ENCODE measurements around the gene U2SURP. TPM values are rescaled to one million over a fixed set of nuclear protein-coding genes. Genes with fewer than 3 reads are reported as not detected.
"Not testable (repeated sequence)": the region's sequence is repeated elsewhere in the genome, so short reads cannot be mapped to it uniquely, and the experiment has no call there.

U2SURP gene
- total RNA-seq, 1 donor from 2014 or later = 232 TPM

GRCh38 chr3:143073983-143074382 is 72.6 kb downstream of the U2SURP start:
- not testable (repeated sequence) for H3K4me3 Mint-ChIP-seq; H3K4me1 ChIP-seq; H3K36me3 Mint-ChIP-seq; H3K27me3 ChIP-seq; H3K27ac ChIP-seq; H3K9me3 Mint-ChIP-seq; H3K27me3 Mint-ChIP-seq (ENCODE audit: insufficient read depth, low read depth); DNase-seq (ENCODE audit: low spot score); H2AFZ ChIP-seq (replicated peaks); H3K36me3 ChIP-seq; H3K9me3 ChIP-seq (ENCODE audit: low read depth); H3K9ac ChIP-seq; H3K79me2 ChIP-seq (ENCODE audit: low read depth); H3K4me3 ChIP-seq; H3K4me2 ChIP-seq; H3F3A ChIP-seq (ENCODE audit: low read depth); H3K27ac Mint-ChIP-seq; H4K20me1 ChIP-seq (ENCODE audit: low read depth)
- peaks cover 24% of the 10 kb centered on the region for H3K4me1 Mint-ChIP-seq

DNA sequence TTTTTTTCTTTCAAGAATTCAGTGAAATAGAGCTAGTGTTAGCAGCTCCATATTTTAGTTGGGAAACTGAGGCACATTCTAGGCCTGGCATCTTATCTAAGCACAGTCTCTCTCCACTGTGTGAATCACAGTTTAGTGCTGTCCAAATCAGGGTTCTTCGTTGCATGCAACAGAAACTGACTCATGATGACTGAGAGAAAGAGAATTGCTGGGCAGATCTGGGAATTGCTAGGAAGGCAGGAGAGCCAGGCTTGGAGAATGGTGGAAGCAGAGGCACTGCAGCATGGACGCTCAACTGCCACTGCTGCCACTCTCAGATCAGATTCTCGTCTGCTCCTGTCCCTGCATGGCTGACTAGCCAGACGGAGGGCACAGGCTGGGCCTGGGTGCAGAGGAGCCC is 77.5 kb downstream of the U2SURP start:
- H3K79me2 ChIP-seq (ENCODE audit: low read depth) = no peaks in the 10 kb centered on the region
- H3K27ac Mint-ChIP-seq = no peak overlapping the region
- H3K36me3 ChIP-seq = no peaks in the 10 kb centered on the region
- H3K4me3 Mint-ChIP-seq = no peak overlapping the region
- peaks cover 6% of the 10 kb centered on the region for H3K27me3 Mint-ChIP-seq (ENCODE audit: insufficient read depth, low read depth)
- no peak overlapping the region for H2AFZ ChIP-seq (replicated peaks)
- DNase-seq (ENCODE audit: low spot score) = no peak
- no peak overlapping the region for H3K27ac ChIP-seq
- H3K9me3 ChIP-seq (ENCODE audit: low read depth) = no peaks in the 10 kb centered on the region
- TF ChIP-seq EZH2phosphoT487 (IDR thresholded peaks at IDR 0.05) (no peak), CTCF (IDR thresholded peaks at IDR 0.05) (no peak), EZH2 (IDR thresholded peaks at IDR 0.05) (no peak)
- H3K27me3 ChIP-seq = no peaks in the 10 kb centered on the region
- peaks cover 2% of the 10 kb centered on the region for H3K36me3 Mint-ChIP-seq
- no peak overlapping the region for H3K4me3 ChIP-seq
- no peak overlapping the region for H3K4me2 ChIP-seq
- no peaks in the 10 kb centered on the region for H3F3A ChIP-seq (ENCODE audit: low read depth)
- H4K20me1 ChIP-seq (ENCODE audit: low read depth) = no peaks in the 10 kb centered on the region
- no peak overlapping the region for H3K9ac ChIP-seq
- H3K4me1 Mint-ChIP-seq = peaks cover 18% of the 10 kb centered on the region
- peaks cover 2% of the 10 kb centered on the region for H3K9me3 Mint-ChIP-seq
- peaks cover 7% of the 10 kb centered on the region for H3K4me1 ChIP-seq

DNA sequence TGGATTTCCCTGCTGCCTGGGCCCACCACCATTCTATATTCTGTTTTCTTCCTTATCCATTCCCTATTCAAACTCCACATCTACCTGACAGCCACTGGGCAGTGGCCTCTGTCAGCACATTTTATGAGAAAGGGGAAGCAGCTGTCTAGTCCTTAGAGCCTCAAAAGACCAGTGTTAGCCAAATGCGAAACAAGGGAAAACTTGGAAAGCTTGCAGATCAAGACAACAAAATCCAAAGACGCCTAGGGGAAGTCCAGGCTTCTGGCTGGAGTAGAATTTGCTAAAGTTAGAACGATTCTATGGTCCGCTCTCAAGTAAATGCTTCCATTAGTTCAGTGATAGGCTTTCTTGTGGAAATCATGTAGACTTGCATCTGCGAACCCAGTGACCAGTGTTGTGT is 78.8 kb downstream of the U2SURP start:
- H3K4me1 ChIP-seq = no peaks in the 10 kb centered on the region
- peaks cover 10% of the 10 kb centered on the region for H3K4me1 Mint-ChIP-seq
- no peaks in the 10 kb centered on the region for H3K79me2 ChIP-seq (ENCODE audit: low read depth)
- no peak overlapping the region for H2AFZ ChIP-seq (replicated peaks)
- H3K27me3 Mint-ChIP-seq (ENCODE audit: insufficient read depth, low read depth) = peaks cover 11% of the 10 kb centered on the region
- no peak overlapping the region for H3K27ac ChIP-seq
- peaks cover 8% of the 10 kb centered on the region for H3K36me3 Mint-ChIP-seq
- no peaks in the 10 kb centered on the region for H3K36me3 ChIP-seq
- H4K20me1 ChIP-seq (ENCODE audit: low read depth) = no peaks in the 10 kb centered on the region
- no peak for TF ChIP-seq EZH2 (IDR thresholded peaks at IDR 0.05)
- TF ChIP-seq CTCF (IDR thresholded peaks at IDR 0.05) = no peak
- no peak for TF ChIP-seq EZH2phosphoT487 (IDR thresholded peaks at IDR 0.05)
- H3K9me3 Mint-ChIP-seq = peaks cover 11% of the 10 kb centered on the region
- H3K27ac Mint-ChIP-seq = no peak overlapping the region
- H3F3A ChIP-seq (ENCODE audit: low read depth) = no peaks in the 10 kb centered on the region
- no peak for DNase-seq (ENCODE audit: low spot score)
- H3K4me3 ChIP-seq = no peak overlapping the region
- H3K4me2 ChIP-seq = no peak overlapping the region
- H3K9ac ChIP-seq = no peak overlapping the region
- no peaks in the 10 kb centered on the region for H3K9me3 ChIP-seq (ENCODE audit: low read depth)
- no peaks in the 10 kb centered on the region for H3K27me3 ChIP-seq
- H3K4me3 Mint-ChIP-seq = no peak overlapping the region

- Histone ChIP-seq H3K27me3 (no peaks in the 10 kb centered on the region), H4K20me1 (ENCODE audit: low read depth) (no peaks in the 10 kb centered on the region), H3K4me3 (no peak overlapping the region), H3K79me2 (ENCODE audit: low read depth) (no peaks in the 10 kb centered on the region), H3K27ac (no peak overlapping the region), H3K9me3 (ENCODE audit: low read depth) (no peaks in the 10 kb centered on the region), H3K9ac (no peak overlapping the region), H3F3A (ENCODE audit: low read depth) (no peaks in the 10 kb centered on the region), H3K4me2 (no peak overlapping the region), H3K4me1 (no peaks in the 10 kb centered on the region), H2AFZ (replicated peaks) (no peak overlapping the region), H3K36me3 (no peaks in the 10 kb centered on the region)
- TF ChIP-seq CTCF (IDR thresholded peaks at IDR 0.05) (no peak), EZH2phosphoT487 (IDR thresholded peaks at IDR 0.05) (no peak), EZH2 (IDR thresholded peaks at IDR 0.05) (no peak)
- H3K9me3 Mint-ChIP-seq = peaks cover 12% of the 10 kb centered on the region
- H3K4me3 Mint-ChIP-seq = no peak overlapping the region
- peaks cover 10% of the 10 kb centered on the region for H3K4me1 Mint-ChIP-seq
- no peak overlapping the region for H3K27ac Mint-ChIP-seq
- DNase-seq (ENCODE audit: low spot score) = no peak
- peaks cover 8% of the 10 kb centered on the region for H3K36me3 Mint-ChIP-seq
- peaks cover 11% of the 10 kb centered on the region for H3K27me3 Mint-ChIP-seq (ENCODE audit: insufficient read depth, low read depth)
Observed at GRCh38 chr3:143081365-143081764, 80.0 kb downstream of the U2SURP start.
